ENCODE measurements around the gene PEAR1.

The PEAR1 gene

GRCh38 chr1:156912861-156913808 is 19.6 kb downstream of the PEAR1 start:
- Mint-ChIP-seq H3K4me1 (peaks cover 38% of the 10 kb centered on the region), H3K36me3 (ENCODE audit: low read depth) (peaks cover 12% of the 10 kb centered on the region), H3K27me3 (ENCODE audit: low read depth, poor library complexity) (peaks cover 27% of the 10 kb centered on the region), H3K27ac (no peak overlapping the region), H3K4me3 (peak overlapping the region; percentile 23), H3K9me3 (peaks cover 6% of the 10 kb centered on the region)
- DNase-seq = peak; percentile 44
- peak; percentile 31 for TF ChIP-seq CTCF (IDR thresholded peaks at IDR 0.05)

- peaks cover 18% of the 10 kb centered on the region for H3K36me3 Mint-ChIP-seq (ENCODE audit: low read depth)
- peaks cover 34% of the 10 kb centered on the region for H3K4me1 Mint-ChIP-seq
- TF ChIP-seq CTCF (IDR thresholded peaks at IDR 0.05) = no peak
- H3K27ac Mint-ChIP-seq = peak overlapping the region; percentile 29
- H3K27me3 Mint-ChIP-seq (ENCODE audit: low read depth, poor library complexity) = peaks cover 33% of the 10 kb centered on the region
- H3K4me3 Mint-ChIP-seq = peak overlapping the region; percentile 23
- DNase-seq = no peak
- H3K9me3 Mint-ChIP-seq = peaks cover 14% of the 10 kb centered on the region
These were observed 20.4 kb downstream of the PEAR1 start for GRCh38 chr1:156913809-156914387.

DNA sequence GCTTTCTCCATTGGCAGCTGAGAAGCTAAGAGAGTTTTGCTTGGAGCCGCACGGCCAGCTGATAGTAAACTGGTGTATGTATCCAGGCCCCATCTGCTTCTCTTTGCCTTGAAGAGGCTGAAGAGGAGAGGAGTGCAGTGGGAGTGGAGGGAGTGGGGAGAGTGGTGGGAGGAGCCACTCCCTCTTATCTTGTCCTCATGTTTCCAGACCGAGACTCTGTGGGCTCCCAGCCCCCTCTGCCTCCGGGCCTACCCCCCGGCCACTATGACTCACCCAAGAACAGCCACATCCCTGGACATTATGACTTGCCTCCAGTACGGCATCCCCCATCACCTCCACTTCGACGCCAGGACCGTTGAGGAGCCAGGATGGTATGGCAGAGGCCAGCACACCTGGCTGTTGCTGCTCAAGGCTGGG is 20.9 kb downstream of the PEAR1 start:
- H3K27me3 Mint-ChIP-seq (ENCODE audit: low read depth, poor library complexity) = peaks cover 33% of the 10 kb centered on the region
- peaks cover 32% of the 10 kb centered on the region for H3K4me1 Mint-ChIP-seq
- no peak for DNase-seq
- H3K27ac Mint-ChIP-seq = no peak overlapping the region
- H3K4me3 Mint-ChIP-seq = no peak overlapping the region
- H3K36me3 Mint-ChIP-seq (ENCODE audit: low read depth) = peaks cover 20% of the 10 kb centered on the region
- no peak for TF ChIP-seq CTCF (IDR thresholded peaks at IDR 0.05)
- peaks cover 16% of the 10 kb centered on the region for H3K9me3 Mint-ChIP-seq

GRCh38 chr1:156920233-156921052 is 26.9 kb downstream of the PEAR1 start, which contains the start of gene LRRC71:
LRRC71 (plus strand) TSS chr1:156920632; CDS start chr1:156920804, 172 bp downstream.
- Mint-ChIP-seq H3K27me3 (ENCODE audit: low read depth, poor library complexity) (peaks cover 85% of the 10 kb centered on the region), H3K27ac (no peak within 1 kb of the TSS), H3K36me3 (ENCODE audit: low read depth) (peaks cover 20% of the 10 kb centered on the region), H3K9me3 (peaks cover 16% of the 10 kb centered on the region), H3K4me3 (peak within 1 kb of the TSS; percentile 75), H3K4me1 (peaks cover 10% of the 10 kb centered on the region)
- DNase-seq = peak; percentile 94
- peak; percentile 96 for TF ChIP-seq CTCF (IDR thresholded peaks at IDR 0.05)

DNA sequence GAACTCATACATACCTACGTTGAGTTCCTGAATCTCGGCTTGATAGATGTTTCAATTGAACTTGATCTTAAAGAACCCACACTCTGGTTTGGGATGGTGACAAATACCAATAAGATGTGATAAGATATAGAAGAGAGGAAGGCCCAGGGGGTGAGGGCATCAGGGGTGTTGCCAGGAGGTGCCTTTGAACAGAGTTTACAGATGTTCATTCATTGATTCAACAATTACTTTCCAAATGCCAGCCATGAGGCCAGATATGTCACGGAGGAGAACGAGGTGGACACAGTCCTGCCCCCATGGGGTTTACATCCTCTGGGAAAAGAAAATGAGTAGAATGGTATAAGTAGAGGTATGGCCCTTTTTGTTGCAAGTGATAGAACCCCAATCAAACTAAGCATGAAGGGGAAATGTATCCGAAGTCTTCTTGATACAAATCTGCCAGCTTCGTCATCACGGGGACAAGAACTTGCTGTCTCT is 27.6 kb downstream of the PEAR1 start:
- Mint-ChIP-seq H3K36me3 (ENCODE audit: low read depth) (peaks cover 15% of the 10 kb centered on the region), H3K4me3 (peak overlapping the region; percentile 75), H3K4me1 (peaks cover 6% of the 10 kb centered on the region), H3K27me3 (ENCODE audit: low read depth, poor library complexity) (peaks cover 87% of the 10 kb centered on the region), H3K9me3 (peaks cover 16% of the 10 kb centered on the region), H3K27ac (no peak overlapping the region)
- DNase-seq = no peak
- TF ChIP-seq CTCF (IDR thresholded peaks at IDR 0.05) = no peak
